Measurements from ENCODE around the gene DMRTC2.

GRCh38 chr19:41866284-41866683, 21.4 kb downstream of the DMRTC2 start:
- TF ChIP-seq CTCF (tag by site-specific recombination; IDR thresholded peaks at IDR 0.05) (no peak), WT1 (tag by site-specific recombination; IDR thresholded peaks at IDR 0.05) (no peak), YY2 (tag by site-specific recombination; IDR thresholded peaks at IDR 0.05) (no peak), GLI2 (tag by site-specific recombination; IDR thresholded peaks at IDR 0.05; ENCODE audit: borderline replicate concordance, low read depth) (no peak), PBX3 (CRISPR knock-in tag; IDR thresholded peaks at IDR 0.05) (no peak), HOXC10 (CRISPR knock-in tag; IDR thresholded peaks at IDR 0.05) (no peak), MEIS1 (CRISPR knock-in tag; IDR thresholded peaks at IDR 0.05; ENCODE audit: borderline replicate concordance) (no peak)
